Breast epithelium (tissue), 3 donors: Measurements from ENCODE around the gene EXOG.

Experiments
- POLR2A ChIP-seq: fragments of 450-650 bp; IDR thresholded peaks from one replicate; pipeline ENCODE4 v1.6.1; 2016; ENCODE audit warnings: antibody characterized with exemption, mild to moderate bottlenecking, moderate library complexity
- POLR2AphosphoS5 ChIP-seq, 3 donors: sonication (generic); formaldehyde crosslinking; IDR thresholded peaks; one replicate each; pipeline ENCODE4 v1.6.1; 2017; ENCODE audit warnings: antibody characterized with exemption in 3 of 3

- TF ChIP-seq POLR2AphosphoS5 (IDR thresholded peaks at IDR 0.05), result no peak
- TF ChIP-seq POLR2A, result no peak
These were observed 15.4 kb downstream of the EXOG start for GRCh38 chr3:38511546-38511945.
